GM20000 (cell line): ENCODE results near the gene AUH.

Experiments
- DNase-seq: peaks from one replicate; pipeline ENCODE4 v3.0.0; 2012; ENCODE audit warnings: low spot score
- TF ChIP-seq, protein P1 (sequence below): IDR thresholded peaks from 2 replicates; pipeline ENCODE4 v1.5.1; 2012; ENCODE audit warnings: mild to moderate bottlenecking, control low read depth; ENCODE audit errors: extremely low read depth, missing control alignments

Gene AUH

DNA sequence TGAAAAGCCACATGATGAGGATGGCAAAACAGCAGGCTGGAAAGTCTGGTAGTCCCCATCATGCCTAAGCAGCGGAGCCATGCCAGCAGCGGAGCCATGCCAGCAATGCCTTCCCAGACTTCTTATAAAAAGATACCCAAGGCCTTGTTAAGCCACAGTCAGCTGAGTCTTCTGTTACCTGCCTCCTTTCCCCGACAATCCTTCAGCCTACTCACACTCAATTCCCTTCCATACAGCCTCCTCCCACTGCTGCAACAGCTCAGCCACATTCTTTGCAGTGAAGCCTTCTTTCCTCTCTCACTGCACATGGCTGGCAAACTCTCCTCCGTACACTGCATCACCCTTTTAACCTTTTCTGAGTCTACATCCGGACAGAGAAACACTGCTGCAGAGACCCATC lies 114.9 kb downstream of the AUH start:
- TF ChIP-seq, protein P1, sequence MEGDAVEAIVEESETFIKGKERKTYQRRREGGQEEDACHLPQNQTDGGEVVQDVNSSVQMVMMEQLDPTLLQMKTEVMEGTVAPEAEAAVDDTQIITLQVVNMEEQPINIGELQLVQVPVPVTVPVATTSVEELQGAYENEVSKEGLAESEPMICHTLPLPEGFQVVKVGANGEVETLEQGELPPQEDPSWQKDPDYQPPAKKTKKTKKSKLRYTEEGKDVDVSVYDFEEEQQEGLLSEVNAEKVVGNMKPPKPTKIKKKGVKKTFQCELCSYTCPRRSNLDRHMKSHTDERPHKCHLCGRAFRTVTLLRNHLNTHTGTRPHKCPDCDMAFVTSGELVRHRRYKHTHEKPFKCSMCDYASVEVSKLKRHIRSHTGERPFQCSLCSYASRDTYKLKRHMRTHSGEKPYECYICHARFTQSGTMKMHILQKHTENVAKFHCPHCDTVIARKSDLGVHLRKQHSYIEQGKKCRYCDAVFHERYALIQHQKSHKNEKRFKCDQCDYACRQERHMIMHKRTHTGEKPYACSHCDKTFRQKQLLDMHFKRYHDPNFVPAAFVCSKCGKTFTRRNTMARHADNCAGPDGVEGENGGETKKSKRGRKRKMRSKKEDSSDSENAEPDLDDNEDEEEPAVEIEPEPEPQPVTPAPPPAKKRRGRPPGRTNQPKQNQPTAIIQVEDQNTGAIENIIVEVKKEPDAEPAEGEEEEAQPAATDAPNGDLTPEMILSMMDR = no peak
- no peak for DNase-seq

DNA sequence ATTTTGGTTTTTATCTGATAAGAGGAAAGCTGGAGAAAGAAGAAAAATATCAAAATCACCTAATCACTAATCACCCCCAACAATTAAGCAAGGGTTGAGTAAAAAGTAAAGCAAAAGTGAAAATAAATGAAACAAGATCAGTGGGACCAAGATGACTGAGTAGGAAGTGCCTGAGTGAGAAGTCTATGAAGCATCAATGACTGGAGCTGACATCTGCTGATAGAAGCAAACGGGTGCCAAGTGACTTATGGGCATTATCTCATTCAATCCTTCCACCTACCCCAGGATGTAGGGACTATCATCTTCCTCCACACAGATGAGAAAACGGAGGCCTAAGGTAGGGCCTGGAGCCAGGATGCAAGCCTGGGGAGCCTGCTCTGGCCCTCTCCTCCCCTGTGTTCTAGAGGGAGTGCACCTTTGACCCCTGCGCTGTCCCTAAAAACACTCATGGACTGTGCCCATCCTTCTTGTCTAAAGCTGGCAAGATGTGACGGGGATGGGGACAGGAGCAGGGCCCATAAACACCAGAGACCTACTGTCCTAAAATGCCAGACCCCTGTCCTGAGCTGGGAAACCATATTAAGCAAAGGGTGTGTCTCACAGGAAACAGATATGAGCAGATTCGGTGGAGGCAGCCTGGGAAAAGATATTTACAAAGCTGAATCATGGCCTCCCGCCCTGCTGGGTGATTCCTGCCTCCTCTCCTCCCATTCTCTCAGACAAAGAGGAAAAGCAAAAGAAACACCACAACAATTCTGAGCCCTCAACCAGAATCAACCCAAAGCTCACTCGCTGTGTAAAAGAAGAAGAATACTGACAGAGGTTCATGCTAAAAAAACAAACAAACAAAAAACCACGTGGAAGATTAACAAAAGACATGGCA lies 116.0 kb downstream of the AUH start:
- peak; percentile 38 for DNase-seq
- TF ChIP-seq, protein P1 = no peak

DNA sequence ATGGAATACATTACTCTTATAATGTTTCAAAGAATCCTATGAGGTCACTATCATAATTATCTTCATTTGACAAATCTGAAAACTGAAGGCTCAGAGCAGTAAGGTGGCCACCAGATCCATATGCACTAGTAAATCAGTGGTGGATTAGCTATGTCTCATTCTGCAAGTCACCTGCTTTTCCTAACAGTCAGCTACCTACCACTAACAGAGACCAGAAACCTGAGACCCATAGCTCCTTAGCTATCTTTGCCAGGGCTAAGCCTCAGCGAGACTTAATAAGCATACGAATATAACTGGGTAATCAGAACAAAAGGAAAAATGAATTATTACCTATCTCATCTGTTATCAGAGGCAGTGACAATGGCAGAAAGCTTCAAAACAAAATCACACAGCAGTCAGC lies 118.7 kb downstream of the AUH start:
- TF ChIP-seq, protein P1 = no peak

DNA sequence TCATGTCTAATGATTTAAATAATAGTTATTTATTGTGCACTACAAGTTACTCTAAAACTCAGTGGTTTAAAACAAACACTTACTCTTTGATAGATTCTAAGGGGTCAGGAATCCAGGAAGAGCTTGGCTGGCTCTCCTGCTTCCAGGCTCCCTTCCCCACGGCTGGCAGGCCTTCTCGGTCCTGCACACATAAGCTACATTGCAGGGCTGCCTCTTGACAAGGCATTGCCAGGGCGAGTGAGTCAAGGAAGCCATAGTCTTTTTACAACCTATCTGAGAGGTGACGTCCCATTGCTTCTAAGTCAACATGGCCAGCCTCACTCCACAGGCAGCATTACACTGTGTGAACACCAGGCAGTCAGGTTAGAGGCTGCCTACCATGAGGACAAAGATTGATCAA lies 119.8 kb downstream of the AUH start:
- no peak for DNase-seq
- TF ChIP-seq, protein P1 = no peak

More for the DNA sequence above, 118.7 kb downstream of the AUH start:
- DNase-seq = no peak

DNA sequence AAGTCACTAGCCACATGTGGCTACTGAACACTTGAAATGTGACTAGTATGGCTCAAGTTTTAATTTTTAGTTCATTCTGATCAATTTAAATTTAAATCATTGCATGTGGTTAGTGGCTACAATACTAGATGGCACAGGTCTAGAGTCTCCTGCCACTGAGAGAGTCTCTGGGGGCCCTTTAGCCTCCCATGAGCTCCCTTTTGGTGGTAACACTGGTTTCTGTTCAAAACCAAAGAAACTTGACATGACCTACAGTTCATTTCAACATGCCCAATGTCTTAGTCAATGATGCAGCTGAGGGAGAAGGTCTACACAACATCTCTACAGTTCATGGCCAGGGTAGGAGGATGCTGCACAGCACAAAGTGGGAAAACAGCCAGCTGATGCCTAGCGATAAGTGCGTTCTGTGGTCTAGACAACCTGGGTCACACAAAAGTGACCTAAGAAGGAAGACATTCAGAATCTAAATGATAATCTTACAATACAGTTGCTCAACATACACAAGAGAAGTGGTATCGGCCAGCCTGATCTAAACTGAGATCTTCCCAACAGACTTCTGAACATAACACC lies 121.0 kb downstream of the AUH start:
- no peak for DNase-seq
- TF ChIP-seq, protein P1 = no peak

DNA sequence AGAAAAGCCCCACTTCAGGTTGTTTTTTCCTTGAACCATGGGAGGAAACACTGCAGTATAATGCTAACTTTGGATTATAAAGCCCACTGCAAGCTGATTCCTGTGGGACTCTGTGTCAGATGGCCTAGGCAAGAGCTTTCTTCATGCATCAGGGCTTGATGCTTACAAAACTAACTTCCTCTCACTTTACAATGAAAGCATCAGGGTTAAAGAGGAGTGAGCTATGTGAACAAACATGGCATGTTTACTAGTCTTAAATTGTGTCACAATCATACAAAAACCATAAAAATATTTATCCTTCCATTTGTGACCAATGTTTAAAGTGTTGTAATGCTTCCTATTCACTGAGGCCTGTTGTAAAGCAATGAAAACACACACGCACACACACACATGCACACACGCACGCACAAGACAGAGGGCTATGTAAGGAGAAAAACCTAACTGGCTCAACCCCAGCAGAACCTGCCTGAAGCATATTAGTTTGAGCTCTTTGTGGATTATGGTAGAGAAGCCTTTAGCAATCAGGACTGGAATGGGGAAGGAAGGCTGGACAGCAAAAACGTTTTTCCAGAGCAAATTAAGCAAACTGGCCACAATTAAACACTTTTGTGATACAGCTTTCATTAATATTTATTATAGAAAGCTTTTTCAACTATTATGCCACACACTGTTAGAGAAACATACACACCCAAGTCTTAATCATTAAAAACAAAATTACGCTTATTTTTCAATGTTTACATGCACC lies 122.2 kb downstream of the AUH start:
- TF ChIP-seq, protein P1 = no peak
- DNase-seq = no peak

DNA sequence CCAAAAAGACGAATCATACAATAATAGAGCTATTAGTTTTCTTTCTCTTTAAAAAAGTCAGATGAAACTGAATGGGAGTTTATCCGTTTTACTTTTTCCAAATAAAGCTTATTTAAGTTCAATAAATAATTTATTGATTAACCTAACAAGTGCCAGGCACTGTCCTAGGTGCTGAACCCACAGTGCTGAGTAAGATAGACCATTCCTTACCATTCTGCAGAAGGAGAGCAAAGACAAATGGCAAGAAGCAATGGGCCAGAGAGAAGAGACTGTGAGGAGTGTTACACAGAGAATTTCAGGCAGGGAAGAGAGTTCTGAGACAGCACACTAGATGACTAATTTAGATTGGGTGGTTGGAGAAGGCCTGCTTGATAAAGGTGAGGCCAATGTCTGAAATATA lies 127.2 kb downstream of the AUH start:
- TF ChIP-seq, protein P1 = no peak
- DNase-seq = no peak
